Thyroid gland (tissue), 4 donors: Measurements from ENCODE around the gene ERAS.

Experiments used
- POLR2A ChIP-seq, 2 donors: fragments of 450-650 bp; IDR thresholded peaks; one replicate each; pipeline ENCODE4 v1.6.1; 2017; ENCODE audit warnings: antibody characterized with exemption in 2 of 2, mild to moderate bottlenecking in 2 of 2, moderate library complexity in 1 of 2
- TF ChIP-seq, protein P1 (sequence below), 6 experiments: fragments of 200-600 bp in 3 of 6; fragments of 450-650 bp in 3 of 6; sonication (generic) in 3 of 6; IDR thresholded peaks; one replicate each; pipeline ENCODE4 v1.5.1; 2016 to 2019; ENCODE audit warnings: antibody characterized with exemption in 6 of 6, mild to moderate bottlenecking in 2 of 6, inconsistent platforms in 1 of 6, moderate library complexity in 1 of 6

DNA sequence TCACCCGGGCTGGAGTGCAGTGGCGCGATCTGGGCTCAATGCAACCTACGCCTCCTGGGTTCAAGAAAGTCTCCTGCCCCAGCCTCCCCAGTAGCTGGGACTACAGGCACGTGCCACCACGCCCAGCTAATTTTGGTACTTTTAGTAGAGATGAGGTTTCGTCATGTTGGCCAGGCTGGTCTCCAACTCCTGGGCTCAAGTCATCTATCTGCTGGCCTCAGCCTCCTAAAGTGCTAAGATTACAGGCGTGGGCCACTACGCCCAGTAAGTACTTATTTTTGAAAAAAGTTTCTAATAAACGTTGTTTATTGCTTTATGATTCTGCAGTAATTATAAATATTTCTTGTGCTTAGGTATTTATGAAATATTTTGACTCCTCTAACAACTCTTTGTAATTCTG is 13.4 kb downstream of the ERAS start:
- TF ChIP-seq POLR2A (IDR thresholded peaks at IDR 0.05) = no peak
- TF ChIP-seq, protein P1, sequence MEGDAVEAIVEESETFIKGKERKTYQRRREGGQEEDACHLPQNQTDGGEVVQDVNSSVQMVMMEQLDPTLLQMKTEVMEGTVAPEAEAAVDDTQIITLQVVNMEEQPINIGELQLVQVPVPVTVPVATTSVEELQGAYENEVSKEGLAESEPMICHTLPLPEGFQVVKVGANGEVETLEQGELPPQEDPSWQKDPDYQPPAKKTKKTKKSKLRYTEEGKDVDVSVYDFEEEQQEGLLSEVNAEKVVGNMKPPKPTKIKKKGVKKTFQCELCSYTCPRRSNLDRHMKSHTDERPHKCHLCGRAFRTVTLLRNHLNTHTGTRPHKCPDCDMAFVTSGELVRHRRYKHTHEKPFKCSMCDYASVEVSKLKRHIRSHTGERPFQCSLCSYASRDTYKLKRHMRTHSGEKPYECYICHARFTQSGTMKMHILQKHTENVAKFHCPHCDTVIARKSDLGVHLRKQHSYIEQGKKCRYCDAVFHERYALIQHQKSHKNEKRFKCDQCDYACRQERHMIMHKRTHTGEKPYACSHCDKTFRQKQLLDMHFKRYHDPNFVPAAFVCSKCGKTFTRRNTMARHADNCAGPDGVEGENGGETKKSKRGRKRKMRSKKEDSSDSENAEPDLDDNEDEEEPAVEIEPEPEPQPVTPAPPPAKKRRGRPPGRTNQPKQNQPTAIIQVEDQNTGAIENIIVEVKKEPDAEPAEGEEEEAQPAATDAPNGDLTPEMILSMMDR (IDR thresholded peaks at IDR 0.05) = no peak
